CD4-positive, alpha-beta T cell treated with Interleukin-4 for 1 hour (primary cell): ENCODE data around the gene TTLL1.
"Not testable (repeated sequence)": the region's sequence is repeated elsewhere in the genome, so short reads cannot be mapped to it uniquely, and the experiment has no call there.

Experiments used
- DNase-seq, 2 donors: peaks; one replicate each; pipeline ENCODE4 v3.0.0-alpha.2; 2020 to 2022

TTLL1 gene

DNA sequence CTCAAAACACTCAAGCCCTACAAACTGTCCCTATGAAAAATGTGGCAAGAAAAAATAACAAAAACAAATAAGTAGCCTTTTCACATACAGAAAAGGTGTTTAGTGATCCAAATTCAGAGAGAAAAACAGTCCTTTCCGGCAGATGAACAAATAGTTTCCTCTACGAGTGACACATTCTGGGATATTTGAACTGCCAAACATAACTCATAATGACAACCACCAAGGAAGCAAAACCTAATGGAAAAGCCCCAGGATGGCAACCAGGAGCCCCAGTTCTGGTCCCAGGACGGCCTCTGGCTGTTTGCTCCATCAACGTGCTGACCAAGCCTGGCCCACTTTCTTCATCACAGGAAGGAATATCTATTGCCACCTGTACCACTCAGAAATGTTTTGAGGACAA, 80.3 kb downstream of the TTLL1 start:
- no peak for DNase-seq

DNA sequence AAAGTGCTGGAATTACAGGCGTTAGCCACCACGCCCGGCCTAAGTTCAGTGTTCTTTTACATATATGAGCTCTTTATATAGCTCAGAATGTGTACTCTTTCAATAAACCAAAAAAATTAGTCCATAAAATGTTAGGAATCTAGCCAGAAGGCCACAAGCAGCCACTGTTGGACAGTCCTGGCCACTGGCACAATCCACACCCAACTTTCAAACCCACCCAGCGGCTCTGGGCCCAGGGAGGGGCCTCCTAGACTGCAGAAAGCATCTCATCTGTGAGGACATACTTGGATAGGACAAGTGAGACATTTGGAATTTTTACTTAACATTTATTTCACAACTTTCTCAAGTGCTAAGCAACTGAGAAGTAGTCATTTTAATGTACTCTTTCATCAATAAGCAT, 80.7 kb downstream of the TTLL1 start:
- DNase-seq, result no peak

DNA sequence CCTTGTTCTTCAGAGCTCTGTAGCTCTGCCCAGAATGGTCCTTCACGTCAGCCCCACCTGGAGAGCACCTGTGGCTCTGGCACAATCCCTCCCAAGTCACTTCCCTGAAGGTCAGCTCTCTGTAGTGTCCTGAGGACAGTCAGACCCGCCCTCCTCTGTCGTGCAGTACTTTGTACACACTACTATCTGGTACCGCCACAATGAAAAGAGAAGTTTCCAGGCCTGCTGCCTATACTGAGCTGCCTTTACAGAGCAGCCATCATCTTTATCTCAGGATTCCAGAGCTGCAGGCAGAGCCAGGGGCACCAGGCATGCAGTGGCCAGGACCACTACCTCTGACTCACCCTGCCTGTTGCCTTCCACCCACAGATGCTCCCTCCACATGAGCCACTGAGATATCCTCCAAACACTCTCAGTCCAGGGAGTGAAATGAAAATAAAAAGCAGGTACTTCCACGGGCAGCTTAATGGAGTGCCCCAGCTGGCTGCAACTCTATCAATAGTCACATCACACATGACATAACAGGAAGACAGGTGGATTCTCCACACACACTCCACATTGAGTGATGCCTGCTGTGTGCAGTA, 81.6 kb downstream of the TTLL1 start:
- DNase-seq, result no peak

- DNase-seq, result no peak
Measured at GRCh38 chr22:43006753-43007152, 82.4 kb downstream of the TTLL1 start.

DNA sequence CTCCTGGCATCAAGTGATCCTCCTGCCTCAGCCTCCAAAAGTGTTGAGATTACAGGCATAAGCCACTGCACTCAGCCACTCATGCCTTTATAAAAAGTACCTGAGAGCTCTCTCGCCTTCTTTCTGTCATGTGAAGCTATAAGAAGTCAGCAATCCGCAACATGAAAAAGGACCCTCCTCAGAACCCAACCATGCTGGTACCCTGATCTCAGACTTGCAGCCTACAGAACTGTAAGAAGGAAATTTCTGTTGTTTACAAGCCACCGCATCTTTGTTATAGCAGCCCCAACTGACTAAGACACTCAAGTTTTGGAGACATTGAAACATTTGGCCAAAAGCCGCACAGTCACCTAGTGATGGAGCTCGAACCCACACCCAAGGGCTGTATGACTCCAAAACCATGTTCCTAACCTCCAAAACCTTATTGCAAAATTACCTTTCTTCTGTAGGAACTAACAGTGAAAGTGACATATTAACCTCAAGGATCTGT, 83.1 kb downstream of the TTLL1 start:
- no peak for DNase-seq

GRCh38 chr22:43005106-43005505, 84.1 kb downstream of the TTLL1 start:
- no peak for DNase-seq

DNA sequence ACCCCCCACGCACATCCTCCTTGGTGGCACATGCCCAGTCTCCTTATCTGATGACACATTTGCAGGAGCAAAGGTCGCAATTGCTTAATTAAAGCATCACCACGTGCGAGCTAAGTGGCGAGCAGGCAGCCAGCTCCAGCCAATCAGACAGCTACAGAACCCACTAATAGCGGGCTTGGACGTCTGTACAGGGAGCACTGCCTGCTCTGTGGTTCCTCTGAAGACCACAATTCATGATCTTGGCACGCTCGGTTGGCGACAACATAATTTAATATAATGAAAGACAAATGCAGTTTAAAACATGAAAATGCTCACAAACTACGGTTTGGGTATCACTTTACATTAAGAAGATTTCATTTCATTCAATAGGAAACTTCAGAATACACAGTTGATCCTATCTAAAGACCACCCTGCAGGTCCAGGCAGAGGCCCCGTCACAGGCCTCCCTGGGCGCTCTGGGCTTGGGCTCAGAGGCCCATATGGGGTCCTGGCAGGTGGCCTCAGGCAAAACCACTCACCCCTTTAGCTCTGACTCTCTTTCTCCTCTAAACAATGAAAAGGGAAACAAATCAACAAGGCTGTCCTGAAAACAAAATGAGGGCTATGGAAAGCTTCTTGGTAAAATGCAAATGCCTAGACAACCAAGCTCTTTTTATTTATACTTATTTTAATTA, 84.7 kb downstream of the TTLL1 start:
- DNase-seq, result no peak

- no peak for DNase-seq
Measured at GRCh38 chr22:43002202-43002586, 87.0 kb downstream of the TTLL1 start.

GRCh38 chr22:43001271-43002201, 87.7 kb downstream of the TTLL1 start:
- DNase-seq, result no peak

- DNase-seq, result no peak
Measured at GRCh38 chr22:43000441-43001175, 88.6 kb downstream of the TTLL1 start.

GRCh38 chr22:42997582-42998090, 91.6 kb downstream of the TTLL1 start:
- no peak for DNase-seq

DNA sequence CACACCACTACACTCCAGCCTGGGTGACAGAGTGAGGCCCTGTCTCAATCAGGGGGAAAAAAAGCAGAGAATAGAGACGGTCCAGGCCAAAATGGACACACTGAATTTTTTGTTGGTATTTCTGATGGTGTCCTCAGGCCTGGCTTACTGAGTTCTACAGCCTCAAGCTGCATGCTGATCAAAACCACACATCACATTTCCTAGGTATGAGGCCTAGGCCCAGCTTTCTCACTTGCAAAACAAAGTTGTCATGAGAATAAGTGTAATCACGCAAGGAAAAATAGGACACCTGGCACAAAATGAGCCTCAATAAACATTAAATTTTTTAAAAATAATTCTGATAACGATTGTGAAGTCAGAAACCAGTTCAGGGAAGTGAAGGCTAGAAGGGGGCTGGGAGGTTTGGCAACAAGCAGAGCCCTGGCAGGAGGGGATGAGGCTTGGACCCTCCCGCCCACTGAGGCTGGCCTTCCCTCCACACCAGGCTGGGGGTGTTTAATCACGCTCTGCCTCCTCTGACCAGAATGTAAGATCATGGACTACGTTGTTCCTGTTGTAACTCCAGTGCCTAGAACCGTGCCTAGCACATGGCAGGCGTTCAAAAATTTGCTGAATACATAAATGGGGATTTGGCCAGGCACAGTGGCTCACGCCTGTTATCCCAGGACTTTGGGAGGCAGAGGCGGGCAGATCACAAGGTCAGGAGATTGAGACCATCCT, 92.4 kb downstream of the TTLL1 start:
- DNase-seq, result no peak

DNA sequence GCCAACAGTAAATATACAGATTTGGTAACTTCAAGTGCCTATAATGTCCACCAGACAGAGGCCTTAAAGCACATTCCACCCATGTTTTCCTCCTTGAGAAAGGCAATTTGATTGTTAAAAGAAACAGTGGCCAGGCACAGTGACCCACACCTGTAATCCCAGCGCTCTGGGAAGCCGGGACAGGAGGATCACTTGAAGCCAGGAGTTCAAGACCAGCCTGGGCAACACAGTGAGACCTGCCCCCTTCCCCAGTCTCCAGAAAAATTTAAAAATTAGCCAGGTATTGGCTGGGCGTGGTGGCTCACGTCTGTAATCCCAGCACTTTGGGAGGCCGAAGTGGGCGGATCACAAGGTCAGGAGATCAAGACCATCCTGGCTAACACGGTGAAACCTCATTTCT, 93.5 kb downstream of the TTLL1 start:
- not testable (repeated sequence) for DNase-seq

- peak in 1 of 2 donors; percentile 51 for DNase-seq
Measured at GRCh38 chr22:42994917-42995562, 94.2 kb downstream of the TTLL1 start.

- DNase-seq, result no peak
Measured at GRCh38 chr22:42994276-42994916, 94.8 kb downstream of the TTLL1 start.

DNA sequence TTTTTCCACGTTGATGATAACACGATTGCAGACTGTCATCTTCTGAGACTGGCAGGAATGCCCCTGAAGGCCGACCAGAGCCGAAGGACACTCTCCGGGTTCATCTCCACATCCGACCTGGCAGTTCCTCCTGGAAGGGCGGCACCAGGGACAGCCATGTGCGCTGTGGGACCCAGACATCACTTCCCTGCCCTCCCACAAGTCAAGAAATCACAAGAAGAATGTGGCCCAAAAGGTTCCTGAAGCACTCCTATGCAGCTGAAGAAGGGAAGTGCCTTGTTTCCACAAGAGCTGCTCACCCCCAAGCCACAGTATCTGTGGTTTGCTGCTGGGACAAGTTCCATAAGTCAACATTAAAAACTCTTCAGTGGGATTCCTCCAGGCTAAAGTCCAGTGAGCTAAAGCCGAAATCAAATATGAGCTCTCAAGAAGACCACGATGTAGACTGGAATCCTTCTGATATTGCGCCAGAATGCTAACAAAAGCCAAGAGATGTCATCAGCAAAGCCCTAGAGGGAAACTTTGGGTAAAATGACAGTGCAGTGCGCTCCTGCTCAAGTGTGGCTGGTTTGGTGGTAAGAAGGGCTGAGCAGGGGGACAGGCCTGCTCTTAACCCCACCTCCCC, 95.4 kb downstream of the TTLL1 start:
- no peak for DNase-seq

GRCh38 chr22:42992886-42993479, 96.2 kb downstream of the TTLL1 start:
- DNase-seq, result no peak

GRCh38 chr22:42992092-42992491, 97.1 kb downstream of the TTLL1 start:
- DNase-seq, result no peak

- DNase-seq, result no peak
Measured at GRCh38 chr22:42991010-42991651, 98.1 kb downstream of the TTLL1 start.
